Left hindlimb (tissue), 1 donor: ENCODE measurements around the gene TMA16.

Experiments
- DNase-seq: peaks from one replicate; pipeline ENCODE4 v3.0.0-alpha.2; 2018

TMA16 gene

DNA sequence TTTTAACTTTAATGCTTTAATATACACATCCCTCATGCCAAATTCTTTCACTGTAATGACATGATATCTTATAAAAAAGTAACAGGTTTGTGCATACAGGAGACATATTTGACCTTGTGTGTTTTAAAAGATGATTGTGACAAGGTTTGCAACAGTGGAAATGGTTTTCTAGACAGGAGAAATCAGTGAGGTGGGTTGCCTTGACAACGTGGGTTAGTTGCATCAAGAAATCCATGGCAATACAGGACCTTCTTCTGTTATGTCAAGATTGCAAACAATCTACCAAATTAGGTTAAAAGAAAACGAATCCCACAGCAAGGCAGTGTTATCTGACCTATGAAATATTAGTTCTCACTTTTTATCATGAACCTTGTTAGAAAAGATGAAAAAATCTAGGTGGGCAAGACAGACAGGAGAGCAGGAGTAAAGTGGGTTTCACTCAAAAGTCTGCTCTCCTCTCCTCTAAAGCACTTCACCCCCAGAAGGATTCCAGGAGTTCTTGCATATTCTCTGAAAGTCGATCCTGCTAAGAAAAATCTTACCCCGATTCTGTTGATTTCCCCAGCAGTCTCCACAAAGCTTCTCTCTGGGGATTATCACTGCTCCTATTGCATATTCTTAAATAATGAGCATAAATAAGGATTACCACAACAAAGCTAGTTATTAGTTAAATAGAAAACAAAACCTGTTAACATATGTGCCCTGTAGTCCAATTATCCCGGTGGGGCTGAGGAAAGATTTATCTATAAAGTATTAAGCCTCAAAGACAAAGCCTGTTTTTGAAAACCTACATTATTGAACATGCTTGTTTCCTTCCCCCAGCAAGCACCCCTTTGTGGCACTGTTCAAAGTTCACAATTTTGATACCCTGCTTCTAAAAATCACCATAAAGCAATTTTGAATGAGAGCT is 71.0 kb downstream of the TMA16 start:
- no peak for DNase-seq

DNA sequence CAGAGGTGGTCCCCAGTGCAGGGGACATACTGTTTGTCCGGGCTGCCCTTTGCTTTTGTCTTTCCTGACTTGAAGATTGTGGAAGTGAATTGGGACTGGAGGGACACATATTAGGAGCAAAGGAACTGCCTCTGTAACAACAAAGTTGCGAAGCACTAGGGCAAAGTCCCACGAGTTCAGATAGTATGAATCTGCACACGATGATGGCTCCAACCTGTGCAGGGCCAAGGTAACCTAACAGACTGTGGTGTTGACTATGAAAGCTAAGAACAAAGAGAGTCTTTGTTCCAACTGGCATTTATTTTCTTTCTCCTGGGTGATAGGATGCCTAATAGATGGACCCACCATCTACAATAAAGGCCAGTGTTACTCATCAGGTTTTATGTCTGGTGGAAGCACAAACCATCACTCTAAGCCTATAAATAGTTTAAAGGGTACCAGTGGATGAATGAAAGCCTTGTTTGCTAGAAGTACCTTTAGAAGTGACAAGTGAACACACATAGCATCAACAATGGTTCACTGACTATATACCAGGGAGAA is 71.8 kb downstream of the TMA16 start:
- DNase-seq = no peak

DNA sequence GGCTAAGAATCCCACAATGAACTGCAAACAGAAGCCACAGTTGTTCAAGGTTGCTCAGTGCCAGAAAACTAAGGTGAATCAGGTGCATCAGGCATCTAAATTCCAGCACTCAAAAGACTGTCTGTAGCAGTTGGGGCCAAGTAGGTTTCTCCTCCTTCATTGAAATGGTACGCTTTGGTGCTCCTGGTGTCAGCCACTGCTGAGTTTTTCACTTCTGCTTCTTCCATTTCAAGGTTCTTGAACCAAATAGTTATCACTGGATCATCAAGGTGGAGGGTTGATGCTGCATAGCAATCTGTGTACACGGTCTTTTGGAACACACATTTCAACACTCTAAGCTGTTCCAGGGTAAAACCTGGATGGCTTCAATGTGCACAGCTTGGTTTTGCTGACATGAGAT is 74.4 kb downstream of the TMA16 start:
- no peak for DNase-seq
